NCI-H1930 (cell line): Measurements from ENCODE around the gene PACSIN2.

ENCODE experiments used
- DNase-seq, 2 experiments: peaks; one replicate each; lab custom pipeline; 2025; lab: John Stamatoyannopoulos, UW

PACSIN2 gene

DNA sequence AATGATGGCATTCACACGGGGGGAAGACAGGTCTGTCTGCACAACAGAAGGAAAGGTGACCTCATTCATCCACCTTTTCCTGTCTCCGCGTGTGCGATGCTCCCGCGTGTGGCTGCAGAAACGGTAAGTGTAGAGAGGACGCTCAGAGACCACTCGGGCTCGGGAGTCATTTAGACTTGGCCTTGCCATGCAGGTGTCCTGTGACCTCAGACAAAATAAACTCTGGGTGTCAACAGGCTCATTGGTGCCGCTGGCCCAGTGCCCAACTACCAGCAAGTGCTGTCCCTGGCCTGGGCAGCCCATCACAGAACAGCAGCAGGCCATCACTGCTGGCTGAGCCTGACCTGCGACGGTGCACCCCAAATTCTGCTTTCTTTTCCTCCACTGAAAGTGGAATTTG is 109.7 kb downstream of the PACSIN2 start:
- no peak for DNase-seq

DNA sequence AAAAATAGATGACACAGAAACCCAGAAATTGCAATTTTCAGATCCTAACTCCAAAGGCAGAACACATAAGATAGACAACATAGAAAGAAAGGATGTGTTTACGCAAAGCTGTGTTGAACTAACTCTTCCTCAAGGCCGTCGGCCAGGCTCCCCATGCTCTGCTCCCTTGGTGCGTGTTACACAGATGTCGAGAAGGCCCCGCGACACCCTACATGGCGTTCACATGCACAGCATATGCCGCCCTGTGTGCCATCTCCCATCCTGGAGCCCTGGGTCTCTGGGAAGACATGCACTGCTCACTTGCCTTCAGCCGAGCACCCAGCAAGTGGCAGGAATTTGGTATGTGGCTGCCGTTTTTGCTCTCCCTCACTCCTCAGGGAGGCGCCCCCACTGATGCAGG is 110.9 kb downstream of the PACSIN2 start:
- no peak for DNase-seq

DNA sequence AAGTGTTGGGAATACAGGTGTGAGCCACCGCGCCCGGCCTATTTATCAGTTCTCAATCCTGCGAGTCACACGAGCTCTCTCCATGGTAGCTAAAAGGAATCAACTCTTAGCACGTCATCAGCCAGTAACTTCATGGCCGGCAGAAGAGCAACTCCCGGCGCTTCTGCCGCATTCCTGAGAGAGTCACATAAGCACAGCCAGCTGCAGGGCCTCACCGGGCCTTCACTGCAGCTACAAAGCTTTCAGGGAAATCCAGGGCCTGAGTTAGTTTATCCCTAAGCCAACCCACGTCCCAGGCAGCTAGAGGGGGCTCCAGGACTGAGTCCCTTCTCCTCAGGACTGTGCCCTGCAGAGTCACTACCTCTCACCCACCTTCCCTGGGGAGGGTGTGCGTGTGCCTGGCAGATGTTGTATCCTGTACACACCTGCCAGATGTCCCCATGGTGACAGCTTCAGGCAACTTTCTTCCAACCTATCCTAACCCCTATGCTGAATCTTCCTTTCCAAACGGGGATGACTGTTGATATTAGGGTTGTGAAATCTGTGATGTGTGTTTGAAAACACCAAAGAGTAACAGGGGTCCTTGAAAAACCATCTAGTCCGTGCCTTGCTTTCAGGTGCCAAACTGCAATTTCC is 112.0 kb downstream of the PACSIN2 start:
- no peak for DNase-seq

DNA sequence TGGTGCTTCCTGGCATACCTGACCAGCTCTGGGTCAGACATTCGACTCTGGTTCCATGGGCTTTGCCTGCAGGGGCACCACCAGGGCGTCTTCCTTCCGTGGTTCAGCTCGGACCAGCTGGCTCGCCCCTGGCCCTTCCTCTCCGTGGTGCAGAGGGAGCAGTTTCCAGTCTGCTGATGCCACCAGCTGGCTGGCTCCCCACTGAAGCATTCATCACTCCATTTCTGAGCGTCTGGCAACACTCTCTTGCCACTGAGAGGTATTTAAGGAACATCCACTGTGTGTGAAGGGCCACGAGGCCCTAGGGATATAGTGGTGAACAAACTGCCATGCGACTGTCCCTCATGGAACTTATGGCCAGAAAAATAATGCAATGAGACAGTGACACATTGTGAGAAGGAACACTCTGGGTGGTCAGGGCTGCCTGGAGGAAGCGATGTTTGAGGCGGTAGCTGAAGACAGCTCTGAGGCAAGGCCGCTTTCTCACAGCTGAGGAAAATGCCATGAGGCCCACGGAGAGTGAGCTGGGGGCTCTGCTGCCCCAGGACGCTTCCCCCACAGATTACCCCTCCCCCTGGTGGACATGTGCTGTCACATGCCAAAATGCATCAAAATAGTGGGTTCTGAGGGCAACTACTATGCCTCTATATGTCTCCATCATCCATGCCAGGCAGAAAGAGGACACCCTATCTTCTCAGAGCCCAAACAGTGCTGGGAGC is 113.0 kb downstream of the PACSIN2 start:
- no peak for DNase-seq

DNA sequence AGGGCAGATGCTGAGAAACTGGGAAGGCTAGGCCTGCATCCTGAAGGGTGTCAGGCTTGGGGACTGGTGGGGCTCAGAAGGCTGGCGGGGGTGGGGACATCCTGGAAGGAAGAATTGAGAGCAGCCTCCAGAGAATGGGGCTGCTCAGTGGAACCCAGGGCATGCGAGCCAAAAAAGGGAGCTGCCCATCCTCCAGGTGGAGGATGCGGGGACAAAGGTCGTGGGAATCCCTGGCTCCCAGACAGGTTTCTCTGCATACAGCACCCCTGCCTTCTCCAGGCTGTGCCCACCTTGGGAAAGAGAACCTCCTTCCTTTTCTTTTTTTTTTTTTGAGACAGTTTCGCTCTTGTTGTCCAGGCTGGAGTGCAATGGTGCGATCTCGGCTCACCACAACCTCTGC is 117.0 kb downstream of the PACSIN2 start:
- DNase-seq: no peak

DNA sequence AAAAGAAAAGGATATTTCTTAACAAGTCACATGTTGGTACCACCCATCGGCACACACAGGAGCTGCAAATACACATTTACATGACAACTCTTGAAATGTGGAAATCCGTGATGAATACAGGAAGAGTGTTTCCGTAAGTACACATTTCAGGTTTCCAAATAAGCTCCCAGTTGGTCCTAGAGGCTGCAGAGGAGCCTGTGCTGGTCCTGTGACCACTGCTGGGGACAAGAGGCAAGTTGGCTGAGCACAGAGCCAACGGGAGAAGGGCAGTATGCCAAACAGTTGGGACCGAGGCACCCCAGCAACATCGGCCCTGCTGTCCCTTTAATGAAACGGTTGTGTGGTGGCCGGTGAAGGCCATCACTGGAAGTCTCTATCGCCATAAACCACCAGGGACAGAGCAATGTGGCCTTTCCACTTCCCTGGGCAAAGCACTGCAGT is 119.4 kb downstream of the PACSIN2 start:
- DNase-seq: no peak

DNA sequence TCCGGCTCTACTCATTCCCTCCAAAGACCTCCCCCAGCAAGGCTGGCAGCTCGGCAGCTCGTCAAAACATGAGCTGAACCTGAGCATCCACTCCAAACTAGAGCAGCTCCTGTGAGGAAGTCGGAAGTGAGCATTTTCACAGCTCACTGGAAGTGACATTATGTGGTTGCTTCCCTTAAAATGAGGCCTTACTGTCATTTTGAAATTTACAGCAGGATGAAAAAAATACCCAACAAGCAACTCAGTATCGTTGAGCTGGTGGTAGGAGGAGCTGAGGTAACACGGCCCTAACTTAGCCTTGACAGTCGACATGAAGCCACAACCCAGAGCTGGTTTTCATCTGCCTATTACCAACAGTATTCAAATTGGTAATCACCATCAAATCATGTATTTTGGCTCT is 119.9 kb downstream of the PACSIN2 start:
- no peak for DNase-seq

DNA sequence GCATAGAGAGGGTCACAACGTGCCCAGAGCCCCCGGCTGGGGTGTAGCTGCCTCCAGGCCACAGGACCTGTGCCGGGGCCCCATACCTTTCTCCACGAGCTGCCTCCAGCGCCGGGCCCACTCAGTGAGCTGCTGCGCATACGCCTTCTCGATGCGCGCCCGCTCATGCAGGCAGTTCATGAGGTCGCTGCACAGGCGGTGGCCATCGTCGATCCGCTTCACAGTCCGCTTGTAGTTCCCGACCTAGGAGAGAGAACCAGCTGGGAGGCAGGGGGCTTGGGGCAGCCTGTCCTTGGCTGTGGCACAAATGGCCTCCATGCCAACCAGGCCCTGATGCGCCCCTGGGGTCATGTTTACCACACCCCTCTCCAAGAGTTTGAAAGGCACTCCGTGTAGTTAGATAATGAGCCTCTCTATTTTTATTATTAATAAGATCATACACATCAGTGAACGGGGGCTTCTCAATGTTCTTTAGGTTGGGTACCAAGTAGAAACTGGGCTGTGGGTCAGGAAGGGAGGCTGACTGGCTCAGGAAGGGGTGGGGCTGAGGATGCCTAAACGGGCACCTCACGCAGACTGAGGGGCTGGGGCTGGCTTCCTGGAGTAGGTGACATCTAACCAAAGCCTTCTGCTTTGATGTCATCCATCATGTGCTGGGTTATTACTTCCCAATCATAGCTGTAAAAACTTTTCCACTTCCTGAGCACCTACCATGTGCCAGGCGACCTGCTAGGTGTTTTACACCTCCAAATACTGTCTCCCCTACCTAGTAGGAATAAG is 121.4 kb downstream of the PACSIN2 start:
- no peak for DNase-seq

DNA sequence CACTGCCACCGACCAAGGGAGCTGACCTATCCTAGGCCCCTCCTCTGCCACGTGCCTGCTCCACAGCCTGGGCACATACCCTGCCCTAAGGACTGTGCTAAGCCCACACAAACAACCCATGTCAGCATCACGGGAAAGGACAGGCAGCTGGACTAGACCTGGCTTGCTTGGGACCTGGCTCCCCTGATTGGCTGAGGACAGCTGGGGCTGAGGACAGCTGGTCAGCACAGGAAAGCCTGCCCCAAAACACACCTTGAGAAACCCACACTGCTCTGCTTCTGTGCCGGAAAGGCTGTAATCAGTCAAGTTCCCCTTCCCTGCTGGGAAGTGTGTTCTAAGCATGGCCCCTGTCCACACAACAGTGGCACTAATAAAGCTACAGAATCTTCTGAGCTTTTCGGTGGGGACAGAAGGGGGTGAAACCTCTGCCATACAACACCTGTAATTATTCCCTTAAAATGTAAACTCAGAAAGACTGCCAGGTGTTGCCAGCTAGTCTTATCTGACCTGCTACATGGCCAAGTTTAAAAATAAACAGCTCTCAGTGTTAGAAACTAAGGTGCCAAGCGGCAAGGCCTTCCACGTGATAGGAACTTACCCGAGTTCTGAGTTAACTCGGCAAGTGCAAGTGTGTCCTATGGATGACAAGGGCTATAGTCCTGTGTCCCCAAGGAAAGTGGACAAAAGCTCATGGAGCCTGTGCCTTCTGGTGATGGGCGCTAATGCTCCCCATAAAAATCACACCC is 122.2 kb downstream of the PACSIN2 start:
- DNase-seq: no peak

DNA sequence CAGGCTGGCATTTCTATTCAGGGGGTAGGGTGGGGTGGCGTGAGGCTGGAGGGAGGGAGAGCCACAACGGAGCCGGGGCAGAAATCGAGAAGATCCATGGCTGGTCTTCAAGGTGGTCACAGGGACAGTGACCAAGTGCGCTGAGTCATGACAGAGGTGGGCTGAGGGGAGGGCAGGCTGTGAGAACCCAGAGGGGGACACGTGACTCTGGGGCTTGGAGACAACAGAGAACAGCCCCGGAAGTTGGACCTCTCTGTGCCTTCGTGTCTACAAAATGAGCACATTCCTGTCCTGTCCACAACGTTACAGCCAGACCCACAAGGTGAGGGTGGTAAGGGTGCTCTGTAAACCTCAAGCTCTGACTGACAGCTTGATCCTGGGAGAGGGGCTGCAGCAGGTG is 122.8 kb downstream of the PACSIN2 start:
- DNase-seq: no peak

DNA sequence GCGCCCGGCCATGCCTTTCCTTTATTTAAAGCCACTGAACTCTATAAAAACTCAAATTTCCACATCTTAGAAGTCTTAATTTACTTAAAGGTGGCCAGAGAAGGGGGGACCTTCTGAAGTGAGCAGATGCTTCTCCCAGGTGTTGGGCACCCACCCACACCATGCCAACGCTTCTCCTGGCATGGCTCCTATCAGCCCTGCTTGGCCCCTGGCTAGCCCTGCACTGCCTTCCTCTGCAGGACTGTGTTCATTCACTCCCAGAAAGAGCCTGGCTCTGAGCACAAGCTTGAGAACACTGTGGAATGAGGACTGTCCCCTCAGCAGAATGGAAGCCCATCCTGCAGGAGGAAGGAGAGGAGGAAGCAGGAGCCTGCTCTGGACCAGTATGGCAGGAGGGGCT is 123.3 kb downstream of the PACSIN2 start:
- no peak for DNase-seq

DNA sequence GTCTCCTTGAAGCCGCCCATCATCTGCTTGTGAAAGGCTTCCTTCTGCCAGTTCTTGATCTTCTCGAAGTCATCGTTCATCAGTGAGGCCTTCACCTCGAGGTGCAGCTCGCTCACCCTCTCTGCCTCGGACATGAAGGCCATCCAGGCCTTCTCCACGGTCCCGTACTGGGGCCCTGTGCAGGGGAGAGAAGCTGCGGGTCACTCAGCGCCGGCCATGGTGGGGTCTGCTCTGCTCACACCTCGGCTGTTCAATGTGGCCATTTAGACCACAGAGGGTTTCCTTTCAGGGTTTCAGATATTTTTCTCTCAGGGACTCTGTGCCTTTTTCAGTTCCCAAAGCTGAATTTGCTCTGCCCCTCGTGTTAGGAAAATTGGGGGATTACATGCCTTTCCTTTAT is 123.9 kb downstream of the PACSIN2 start:
- DNase-seq: no peak

DNA sequence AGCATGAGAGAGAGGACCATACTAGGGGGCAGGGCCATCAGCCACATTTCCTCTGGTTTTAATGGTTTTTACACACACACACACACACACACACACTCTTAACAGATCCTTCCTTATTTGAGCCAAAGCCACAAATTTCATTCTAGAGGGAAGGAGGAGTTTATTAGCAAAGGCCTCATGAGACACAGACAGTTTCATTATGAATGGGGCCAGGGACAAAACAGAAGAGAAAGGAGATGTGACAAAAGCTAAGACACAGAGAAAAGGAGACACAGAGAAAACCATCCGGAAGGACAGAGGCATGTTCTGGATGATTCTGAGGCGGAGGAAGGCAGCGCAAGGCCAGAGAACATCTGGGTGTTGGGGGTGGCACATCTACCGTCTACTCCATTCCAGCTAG is 125.6 kb downstream of the PACSIN2 start:
- DNase-seq: no peak

DNA sequence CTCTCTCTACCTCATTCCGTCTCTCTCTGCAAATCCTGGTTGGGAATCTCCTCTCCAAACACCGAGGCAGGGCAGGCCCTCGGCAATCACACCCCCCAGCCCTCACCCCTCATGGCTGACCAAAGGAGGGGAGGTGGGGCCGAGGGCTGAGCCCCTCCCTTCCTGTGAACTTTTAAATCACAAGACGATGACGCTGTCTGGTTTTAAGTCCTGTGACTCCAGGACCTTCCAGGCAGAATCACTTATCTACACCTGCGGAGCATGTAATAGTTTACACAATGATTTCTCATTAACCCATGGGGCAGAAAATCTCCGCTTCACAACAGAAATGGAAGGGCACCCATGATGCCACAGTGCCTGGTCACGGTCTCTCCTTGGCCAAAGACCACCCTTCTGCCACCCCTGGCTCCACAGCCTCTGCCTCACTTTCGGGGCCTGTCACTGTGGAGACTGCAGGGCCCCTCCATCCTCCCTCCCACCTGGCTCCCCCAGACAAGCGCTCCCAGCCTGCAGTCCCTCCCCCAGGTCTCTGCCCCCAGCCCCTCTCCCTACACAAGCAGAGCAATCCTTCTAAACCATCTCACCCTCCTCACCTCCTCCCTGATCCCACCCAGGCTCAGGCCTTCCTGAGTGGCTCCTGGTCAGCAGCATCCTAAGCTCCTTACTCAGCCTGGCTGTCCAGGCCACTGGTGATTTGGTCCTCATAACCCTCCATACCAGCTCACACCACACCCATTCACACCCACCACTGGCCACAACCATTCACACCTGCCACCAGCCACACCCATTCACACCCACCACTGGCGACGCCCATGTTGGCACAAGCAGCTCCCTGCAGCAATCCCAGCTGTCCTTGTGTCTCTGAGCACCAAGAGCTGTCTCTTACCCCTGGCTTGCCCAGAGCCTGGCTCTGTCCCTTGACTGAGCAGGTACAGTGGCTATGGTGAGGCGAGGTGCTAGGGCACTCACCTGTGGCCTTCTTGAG is 127.1 kb downstream of the PACSIN2 start:
- no peak for DNase-seq

DNA sequence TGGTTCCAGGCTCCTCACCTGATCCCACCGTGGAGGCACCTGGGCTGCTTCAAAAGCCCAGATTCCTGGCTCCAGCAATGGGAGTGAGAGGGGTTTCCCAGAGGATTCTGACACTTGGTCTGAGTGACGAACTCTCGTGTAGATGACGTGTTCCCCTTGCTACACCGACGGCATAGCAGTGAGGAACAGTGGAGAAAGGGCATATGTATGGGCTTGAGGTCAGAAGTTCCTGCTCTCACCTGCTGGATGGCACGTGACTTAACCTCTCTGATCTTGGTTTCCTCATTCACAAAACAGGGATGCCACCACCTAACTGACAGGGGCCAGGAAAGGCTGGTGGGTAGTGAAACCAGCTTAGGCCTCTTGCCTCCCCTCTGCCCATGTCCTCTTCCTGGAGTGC is 127.8 kb downstream of the PACSIN2 start:
- DNase-seq: no peak

DNA sequence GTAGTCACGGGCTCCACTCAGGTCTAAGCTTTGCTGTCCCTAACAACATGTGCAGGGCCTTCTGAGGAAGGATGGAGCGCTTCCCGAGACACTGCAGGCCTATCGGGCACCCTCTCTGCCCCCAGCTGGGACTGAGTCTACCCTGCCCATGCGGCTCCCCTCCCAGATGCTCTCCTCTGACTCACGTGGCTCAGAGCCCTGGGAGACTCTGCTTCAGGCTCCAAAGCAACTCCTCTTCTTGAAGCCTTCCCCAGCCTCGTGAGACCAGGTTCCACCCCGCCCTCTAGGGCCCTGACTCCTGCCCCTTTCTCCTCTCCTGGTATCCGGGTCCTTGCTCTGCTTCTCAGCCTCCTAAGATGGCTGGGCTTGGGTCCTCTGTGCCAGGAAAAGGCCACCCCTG is 129.5 kb downstream of the PACSIN2 start:
- DNase-seq: no peak

DNA sequence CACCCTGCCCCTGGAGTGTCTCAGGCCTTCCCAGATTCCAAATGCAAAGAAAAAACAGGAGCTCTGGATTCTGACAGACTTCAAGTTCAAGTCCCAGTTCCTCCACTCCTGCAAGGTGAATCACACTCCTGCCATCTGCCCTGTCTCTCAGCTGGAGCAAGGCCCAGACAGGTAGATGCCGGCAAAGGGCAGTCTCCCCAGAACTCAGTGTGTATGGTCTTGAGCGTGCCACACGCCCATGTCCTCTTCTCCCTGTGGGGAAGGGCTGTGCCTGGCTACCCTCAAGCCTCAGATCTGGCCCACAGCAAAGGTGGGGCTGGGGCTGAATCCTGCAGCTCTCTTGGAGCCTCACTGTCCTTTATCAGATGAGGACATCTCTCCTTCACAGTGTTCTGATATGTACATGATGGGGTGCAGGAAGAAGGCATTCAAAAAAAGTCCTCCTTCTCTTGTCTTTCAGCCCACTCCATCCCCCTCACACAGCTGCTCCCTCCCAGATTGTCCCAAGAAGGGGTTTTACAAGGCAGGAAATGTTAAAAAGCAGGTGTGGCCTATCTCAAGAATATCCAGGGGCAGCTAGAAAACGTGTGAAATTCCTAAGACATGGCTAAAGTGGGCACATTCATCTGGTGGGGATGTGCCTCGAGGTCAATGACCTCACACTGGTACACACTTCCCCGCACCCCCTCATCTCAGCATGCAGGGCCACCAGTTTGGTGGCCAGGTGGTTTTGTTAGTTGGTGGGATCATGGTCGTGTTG is 130.2 kb downstream of the PACSIN2 start:
- no peak for DNase-seq

DNA sequence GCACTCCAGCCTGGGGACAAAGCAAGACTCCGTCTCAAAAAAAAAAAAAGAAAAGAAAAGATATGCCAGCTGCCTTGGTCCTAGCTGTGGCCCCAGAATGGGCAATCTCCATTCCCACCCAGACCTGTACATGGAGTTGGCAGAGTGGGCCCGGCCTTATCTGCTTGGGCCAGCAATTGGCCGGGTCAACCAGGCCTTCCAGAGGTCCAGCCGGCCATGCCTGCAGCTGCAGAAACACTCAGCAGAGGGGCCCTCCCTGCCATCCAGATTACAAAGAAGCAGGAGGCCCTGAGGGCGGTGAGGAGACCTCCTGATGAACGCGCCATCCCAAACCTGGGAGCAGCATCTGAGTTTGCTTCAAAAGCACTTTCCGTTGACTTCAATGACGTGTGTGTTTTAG is 131.0 kb downstream of the PACSIN2 start:
- no peak for DNase-seq

DNA sequence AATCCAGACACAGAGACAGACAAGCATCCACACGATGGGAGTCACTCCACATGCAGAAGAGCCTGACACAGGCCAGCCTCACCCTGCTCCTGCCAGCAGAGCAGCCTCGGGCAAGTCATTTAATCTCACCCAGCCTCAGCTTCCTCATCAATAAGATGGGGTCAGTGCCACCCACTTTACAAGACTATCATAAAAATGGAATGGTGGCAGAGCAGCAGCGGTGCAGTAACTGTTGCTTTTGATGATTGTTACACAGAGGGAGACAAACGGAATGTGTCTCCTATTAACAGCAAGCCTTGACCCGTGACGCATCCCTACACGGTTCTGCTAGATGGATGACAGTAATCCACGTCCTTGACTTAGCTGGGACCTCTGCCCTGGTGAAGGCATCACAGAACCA is 131.8 kb downstream of the PACSIN2 start:
- DNase-seq: no peak

DNA sequence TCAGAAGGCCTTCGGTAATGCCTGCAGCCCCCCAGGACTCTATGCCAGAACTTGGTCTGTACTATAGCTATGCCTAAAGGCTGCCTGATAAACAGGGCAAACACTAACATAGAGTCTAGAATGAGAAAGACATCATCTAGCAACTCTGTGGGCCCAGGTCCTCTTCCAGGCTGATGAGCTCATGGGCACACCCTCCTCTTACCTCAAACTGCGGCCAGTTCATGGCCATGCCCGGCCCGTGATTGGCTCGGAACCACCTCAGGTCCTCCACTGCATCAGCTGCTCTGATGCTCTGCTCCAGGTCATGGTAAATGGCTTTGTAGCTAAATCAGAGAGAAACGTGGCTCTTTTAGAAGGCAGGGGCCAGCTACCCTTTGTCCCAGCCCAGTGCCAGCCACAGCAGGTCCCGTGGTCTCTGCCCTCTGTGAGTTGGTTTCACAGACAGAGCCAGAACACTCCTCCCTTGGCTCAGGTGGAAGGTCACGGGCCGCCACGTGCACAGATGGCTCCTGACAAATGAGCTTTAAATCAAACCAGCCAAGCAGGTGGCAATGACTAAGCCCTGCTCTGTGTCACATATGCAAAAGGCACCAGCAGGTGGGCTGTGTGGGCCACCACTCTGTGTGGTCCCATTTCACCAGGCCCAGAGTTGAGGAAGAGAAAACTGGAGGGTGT is 132.8 kb downstream of the PACSIN2 start:
- no peak for DNase-seq
